Adrenal gland (tissue), 5 donors: ENCODE results near the gene ELAPOR1.

Experiments
- POLR2A ChIP-seq, 2 donors: fragments of 450-650 bp; IDR thresholded peaks; one replicate each; pipeline ENCODE4 v1.6.1; 2017; ENCODE audit warnings: antibody characterized with exemption in 2 of 2, mild to moderate bottlenecking in 2 of 2, moderate library complexity in 1 of 2
- TF ChIP-seq, protein P1 (sequence below), 6 experiments: fragments of 450-650 bp in 4 of 6; fragments of 200-600 bp in 2 of 6; sonication (generic) in 1 of 6; IDR thresholded peaks; 1 replicate in 5 of 6; 2 replicates in 1 of 6; pipeline versions ENCODE4 v1.5.1 to v1.8.0; 2016 to 2021; ENCODE audit warnings: antibody characterized with exemption in 6 of 6, mild to moderate bottlenecking in 2 of 6, moderate library complexity in 1 of 6
- donor health status: DM: no; HTN: no; CAD: no.

DNA sequence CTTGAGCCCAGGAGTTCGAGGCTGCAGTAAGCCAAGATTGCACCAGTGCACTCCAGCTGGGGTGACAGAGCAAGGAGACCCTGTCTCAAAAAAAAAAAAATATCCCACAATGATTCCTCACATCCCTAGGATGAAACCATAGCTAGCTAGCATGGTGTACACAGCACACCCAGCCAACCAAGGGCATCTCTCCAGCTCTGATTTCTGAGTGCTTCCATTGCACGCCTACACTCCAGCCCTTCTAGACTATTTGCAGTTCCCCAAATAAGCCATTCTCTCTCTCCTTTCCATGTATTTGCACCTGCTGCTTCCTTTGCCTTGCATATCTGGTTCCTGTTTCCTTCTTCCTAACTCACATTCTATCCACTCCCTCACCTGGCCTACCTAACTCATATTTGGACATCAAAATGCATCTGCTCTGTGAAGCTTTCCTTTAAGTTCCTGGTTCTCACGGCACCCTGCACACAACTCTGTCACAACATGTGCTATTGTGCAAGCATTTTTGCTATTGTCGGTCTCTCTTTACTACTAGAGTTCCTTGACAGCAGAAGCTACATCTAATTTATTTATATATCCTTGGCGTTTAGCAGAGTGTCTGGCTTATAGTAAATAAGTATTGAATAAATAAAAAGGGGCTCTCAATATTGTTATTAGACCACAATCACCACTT lies 2.4 kb upstream of the ELAPOR1 start:
- TF ChIP-seq, protein P1, sequence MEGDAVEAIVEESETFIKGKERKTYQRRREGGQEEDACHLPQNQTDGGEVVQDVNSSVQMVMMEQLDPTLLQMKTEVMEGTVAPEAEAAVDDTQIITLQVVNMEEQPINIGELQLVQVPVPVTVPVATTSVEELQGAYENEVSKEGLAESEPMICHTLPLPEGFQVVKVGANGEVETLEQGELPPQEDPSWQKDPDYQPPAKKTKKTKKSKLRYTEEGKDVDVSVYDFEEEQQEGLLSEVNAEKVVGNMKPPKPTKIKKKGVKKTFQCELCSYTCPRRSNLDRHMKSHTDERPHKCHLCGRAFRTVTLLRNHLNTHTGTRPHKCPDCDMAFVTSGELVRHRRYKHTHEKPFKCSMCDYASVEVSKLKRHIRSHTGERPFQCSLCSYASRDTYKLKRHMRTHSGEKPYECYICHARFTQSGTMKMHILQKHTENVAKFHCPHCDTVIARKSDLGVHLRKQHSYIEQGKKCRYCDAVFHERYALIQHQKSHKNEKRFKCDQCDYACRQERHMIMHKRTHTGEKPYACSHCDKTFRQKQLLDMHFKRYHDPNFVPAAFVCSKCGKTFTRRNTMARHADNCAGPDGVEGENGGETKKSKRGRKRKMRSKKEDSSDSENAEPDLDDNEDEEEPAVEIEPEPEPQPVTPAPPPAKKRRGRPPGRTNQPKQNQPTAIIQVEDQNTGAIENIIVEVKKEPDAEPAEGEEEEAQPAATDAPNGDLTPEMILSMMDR (IDR thresholded peaks at IDR 0.05), result no peak
- TF ChIP-seq POLR2A (IDR thresholded peaks at IDR 0.05), result no peak
